Measurements from ENCODE around the gene MOXD1.

The MOXD1 gene

DNA sequence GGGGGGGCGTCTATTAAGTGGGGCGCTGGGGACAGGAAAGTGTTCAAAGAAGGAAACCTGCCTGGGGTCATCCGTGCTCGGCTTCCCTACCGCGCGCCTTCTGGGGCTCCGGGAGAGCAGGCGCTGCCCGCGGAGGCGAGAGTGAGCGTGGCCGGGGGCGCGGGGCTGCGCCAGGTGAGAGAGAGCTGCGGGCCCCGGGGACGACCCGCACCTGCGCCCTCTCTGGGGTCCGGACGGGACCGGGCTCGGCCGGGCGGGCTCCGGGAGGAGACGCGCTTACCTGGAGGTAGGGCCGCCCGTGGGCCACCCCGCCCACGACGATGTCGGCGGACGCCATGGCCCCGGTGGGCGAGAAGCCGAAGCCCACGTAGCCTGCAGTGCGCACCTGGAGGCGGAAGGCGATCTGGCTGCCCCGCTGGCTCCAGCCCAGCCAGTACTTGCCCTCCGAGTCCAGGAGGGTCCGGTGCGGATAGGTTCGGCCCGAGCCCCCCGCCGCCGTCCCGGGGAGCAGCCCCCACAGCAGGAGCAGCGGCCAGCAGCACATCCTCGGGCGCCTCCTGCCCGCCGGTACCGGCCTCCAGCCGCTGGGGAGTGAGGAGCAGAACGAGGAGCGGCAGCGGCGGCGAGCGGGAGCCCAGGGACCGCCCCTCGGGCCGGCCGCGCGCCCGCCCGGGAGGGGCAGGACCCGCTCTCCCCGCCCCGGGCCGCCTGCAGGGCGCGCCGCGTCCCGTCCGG is at the start of gene MOXD1:
TSS of gene MOXD1 (minus strand) at position 593 of the 735 bp plus-strand sequence. CDS start at position 544, 49 bp downstream.
- no peak for DNase-seq

DNA sequence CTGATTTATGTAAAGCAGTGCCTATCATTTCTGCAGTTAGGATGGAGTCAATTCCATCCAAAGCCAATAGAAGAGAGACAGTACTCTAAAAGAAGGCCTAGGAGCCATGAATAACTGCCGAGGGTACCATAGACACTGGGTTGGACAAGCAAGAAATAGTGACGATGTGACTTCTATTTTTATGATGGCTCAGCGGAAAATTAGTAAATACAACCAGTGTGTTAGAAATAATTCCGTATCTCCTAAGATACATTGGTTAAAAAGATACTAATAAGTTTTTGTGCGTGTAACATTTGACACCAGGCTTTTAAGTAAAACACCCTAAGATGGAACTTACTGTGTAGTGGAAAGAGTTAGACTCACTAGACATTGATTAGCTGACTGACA is 45.6 kb upstream of the MOXD1 start:
- DNase-seq = no peak

DNA sequence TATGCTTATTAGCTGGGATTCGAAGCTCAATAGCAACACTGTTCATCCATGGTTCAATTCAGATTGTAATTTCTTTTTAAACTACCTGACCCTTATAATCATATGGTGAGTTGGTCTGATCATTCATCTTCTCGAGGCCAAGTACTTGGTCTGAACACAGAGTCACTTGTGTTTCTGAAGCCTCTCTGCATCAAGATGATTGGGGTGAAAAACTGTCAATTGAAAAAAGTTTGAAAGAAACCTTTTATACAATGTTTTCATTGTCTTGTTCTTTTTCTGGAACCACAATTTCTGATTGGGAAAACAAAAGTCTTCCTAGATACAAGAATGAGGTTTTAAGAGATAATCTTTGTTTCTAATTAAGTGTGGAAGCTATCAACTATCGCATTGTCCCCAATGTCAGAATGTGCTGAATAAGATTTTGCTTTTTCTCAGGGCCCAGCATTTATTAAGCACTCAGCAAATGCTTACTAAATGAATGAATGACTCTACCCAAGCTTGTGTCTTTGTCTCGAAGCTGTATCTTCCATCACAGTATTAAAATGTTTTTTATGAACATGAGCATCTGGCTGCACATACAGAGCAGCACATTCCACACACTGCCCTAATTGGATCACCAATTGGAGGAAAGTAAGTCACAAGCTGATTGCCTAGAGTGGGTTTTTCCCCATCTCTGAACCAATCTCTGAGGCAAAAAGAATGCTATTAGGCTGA is 45.0 kb upstream of the MOXD1 start:
- no peak for DNase-seq

GRCh38 chr6:132445201-132445951 is 44.1 kb upstream of the MOXD1 start:
- DNase-seq = no peak

DNA sequence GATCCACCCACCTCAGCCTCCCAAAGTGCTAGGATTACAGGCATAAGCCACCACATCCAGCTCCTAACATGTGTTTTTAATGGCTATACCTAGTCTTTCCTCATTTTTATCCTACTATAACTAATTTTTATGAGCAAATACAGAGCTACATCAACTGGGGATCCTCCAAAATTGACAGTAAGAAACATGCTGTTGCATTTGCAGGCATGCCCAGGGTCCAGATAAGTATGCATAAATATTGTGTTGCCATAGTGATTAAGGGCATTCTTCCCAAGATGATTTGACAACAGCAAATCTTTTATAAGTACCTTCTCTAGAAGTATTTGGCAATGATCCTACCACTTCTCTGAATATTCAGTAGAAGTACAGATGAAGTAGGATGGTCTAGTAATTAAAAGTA is 41.9 kb upstream of the MOXD1 start:
- no peak for DNase-seq

DNA sequence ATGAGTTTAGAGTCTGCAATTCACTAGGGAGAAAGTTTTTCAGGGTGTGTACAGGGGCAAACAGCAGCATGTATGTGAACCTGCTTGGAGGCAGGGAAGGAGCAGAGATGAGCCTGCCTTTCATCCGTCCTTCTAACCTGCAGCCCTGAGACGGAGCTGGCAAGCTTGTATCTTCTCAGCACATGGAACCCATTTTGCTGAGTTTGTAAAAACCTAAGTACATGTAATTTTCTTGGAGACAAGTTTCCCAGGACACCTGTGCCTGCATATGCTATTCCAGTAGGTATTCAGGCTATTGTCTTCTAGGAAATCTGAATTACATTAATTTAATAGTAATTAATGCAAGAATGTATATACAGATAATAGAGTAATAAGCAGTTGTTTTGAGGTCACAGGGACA is 28.8 kb upstream of the MOXD1 start:
- no peak for DNase-seq

- no peak for DNase-seq
These were observed 23.9 kb upstream of the MOXD1 start for GRCh38 chr6:132425176-132425575.

DNA sequence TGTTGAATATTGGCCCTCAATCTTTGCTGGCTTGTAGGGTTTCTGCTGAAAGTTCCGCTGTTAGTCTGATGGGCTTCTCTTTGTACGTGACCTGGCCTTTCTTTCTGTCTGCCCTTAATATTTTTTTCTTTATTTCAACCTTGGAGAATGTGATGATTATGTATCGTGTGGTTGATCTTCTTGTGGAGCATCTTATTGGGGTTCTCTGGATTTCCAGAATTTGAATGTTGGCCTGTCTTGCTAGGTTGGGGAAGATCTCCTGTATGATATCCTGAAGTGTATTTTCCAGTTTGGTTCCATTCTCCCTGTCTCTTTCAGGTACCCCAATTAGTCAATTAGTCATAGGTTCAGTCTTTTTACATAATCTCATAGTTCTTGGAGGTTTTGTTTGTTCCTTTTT is 22.6 kb upstream of the MOXD1 start:
- no peak for DNase-seq

- DNase-seq = no peak
These were observed 17.1 kb upstream of the MOXD1 start for GRCh38 chr6:132418235-132418965.

DNA sequence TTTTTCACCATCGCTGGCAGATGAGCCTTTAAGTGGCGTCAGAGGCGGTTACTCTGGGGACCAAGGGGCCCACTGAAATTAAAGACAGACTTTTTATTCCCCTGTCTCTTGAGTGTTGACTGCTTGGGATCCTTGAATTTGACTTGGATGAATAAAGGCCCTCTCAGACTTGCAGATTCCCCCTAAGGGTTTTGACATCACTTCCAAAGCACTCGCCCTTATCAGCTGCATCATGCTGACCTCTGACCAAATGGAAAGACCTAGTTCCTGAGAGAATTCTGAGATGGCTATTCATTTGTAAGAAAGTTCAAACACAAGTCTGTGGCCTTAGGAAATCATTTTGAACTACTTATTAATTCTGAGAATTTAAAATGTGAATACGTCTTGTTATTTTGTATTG is 13.5 kb upstream of the MOXD1 start:
- DNase-seq = no peak

DNA sequence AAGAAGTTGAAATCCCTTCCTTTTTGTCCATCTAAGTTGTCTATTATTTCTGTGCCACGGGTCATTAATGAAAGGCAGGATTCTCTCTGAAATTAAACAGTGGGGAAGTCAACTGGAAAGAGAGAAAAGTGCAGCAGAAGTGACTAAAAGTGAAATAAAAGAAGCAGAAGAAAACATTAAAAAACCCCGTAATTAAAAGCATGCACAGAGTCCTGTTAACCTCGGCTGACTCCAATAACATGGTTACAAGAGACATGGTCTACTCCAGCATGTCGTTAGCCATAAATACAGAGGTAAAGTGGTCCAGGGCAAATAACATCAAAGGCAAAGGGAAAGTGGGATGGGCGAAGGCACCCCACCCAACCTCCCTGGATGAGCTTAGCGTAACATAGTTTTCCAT is 13.0 kb upstream of the MOXD1 start:
- DNase-seq = no peak

DNA sequence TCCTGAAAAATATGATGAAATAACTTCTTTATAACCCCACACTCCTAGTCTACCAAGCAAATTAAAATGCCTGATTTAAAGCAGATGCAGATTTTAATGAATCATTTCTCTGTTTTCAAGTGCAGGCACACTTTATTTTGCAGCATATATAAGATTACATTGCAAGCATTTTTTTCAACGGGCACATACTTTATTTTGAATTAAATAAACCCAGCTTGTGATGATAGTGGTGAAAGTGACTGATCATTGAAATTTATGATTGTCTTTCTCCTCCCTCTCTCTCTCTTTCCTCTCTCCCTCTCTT is 12.2 kb upstream of the MOXD1 start:
- DNase-seq = no peak

- no peak for DNase-seq
These were observed 11.6 kb upstream of the MOXD1 start for GRCh38 chr6:132412656-132413498.

DNA sequence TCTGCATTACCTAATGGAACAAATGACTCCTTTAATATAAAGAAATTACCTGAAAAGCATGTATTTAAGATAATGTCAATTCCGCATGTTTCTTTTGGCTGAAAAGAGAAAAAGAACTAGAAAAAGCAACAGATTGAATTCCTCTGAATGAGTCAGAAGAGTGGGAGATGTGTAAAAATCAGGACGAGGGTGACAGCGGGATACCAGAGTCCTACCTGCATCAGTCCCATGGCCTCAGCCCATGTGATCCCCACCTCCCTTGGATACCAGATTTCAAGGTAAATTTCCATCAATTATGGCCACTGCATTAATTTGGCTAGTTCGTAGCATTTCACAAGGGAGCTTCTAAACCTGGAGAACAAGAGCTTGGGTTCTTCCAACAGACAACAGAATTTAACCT is 10.0 kb upstream of the MOXD1 start:
- no peak for DNase-seq

- no peak for DNase-seq
These were observed 9.6 kb upstream of the MOXD1 start for GRCh38 chr6:132410830-132411229.

GRCh38 chr6:132405143-132405915 is 4.1 kb upstream of the MOXD1 start:
- no peak for DNase-seq

- no peak for DNase-seq
These were observed 3.5 kb upstream of the MOXD1 start for GRCh38 chr6:132404736-132405135.

- DNase-seq = no peak
These were observed 3.1 kb upstream of the MOXD1 start for GRCh38 chr6:132404330-132404729.

- no peak for DNase-seq
These were observed 477 bp upstream of the MOXD1 start for GRCh38 chr6:132401618-132402285.

DNA sequence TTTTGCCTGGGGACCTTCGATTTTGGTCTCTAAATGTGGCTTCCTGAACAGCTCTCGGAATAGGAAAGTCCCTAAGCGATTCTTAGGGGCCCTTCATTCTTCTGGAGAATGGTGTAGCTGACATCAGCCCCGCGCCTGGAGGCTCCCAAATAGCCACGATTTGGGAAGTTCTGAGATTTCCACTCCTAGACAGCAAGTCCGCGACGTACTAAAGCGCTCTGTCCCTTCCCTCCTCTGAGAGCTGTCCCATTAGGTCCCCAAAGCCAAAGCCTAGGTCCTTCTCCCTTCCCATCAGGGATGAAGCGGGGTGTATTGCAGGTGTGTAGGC is 756 bp downstream of the MOXD1 start:
- no peak for DNase-seq

DNA sequence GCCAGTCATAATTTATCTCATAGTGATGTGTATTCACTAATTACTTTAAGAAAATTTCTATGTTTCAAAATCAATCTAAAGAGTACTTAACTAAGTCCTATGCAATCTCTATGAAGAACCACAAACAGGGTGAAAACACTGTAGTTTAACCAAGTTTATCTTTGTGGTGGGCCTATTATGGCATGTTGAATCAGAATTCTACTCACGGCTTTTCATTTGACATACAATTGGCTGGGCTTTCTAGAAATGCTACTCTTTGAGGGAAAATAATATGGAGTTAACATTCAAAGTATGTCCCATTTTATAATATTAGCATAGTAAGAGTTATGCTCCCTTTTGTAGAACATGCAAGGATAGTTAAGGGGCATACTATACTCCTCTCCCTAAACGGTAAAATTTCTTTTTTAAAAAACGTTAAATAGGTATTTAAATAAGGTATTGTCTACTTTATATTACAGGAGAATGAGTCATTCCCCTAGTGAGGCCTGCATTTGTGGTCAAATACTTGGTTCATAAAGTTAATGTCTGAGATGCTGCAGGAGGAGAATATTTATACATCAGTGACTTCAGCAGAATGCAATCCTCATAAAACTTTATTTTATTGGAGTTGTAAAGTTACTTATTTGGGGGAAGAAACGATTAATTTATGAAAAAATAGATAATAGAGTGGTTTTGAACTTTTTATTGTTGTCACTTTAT is 1.8 kb downstream of the MOXD1 start:
- DNase-seq = no peak
